Femur (tissue), 1 donor: ENCODE measurements around the gene ORC6.
A peak's percentile ranks its signal among the peaks of the same experiment; 100 is the strongest.
"Not testable (repeated sequence)": the region's sequence is repeated elsewhere in the genome, so short reads cannot be mapped to it uniquely, and the experiment has no call there.

ENCODE experiments used
- DNase-seq: peaks from one replicate; pipeline ENCODE4 v3.0.0-alpha.2; 2017

Gene ORC6

DNA sequence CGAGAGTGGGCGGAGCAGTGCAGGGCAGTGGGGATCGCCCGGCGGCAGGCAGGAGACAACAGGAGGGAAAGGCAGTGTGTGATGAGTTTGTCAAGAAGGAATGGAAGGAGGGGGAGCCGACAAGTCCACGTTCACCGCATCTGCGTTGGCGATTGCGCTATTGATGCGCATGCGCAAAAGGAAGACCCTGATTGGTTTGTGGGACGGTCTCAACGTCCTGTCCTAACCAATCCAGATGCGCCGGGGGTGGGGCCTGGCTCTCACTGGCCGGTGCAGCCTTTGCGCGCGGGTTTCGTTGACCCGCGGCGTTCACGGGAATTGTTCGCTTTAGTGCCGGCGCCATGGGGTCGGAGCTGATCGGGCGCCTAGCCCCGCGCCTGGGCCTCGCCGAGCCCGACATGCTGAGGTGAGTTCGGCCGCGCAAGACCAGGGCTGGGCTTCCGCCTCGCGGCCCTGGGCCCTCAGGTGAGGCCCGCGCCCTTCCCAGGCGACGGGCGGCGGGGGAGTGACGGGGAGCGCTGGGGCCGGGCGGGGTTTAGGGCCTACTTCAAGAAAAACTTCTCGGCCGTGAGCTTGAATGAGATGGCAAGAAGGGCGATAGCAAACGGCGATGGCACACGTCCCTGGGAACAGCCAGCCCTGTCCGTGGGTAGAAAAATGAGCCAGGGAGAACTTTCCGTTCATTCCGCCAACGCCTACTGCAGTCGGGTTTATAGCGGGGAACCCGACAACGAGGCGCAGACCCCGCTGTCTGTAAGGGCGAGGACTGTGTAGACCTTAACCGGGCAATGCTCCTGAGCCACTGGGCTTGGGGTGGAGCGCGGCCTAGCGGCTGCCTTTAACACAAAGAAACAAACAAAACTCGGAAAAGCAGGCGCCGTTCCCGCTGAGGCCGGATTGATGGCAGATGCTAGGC is at the start of gene ORC6:
Gene ORC6, plus strand, starts transcription at position 295 of the 916 bp plus-strand sequence. Its CDS starts 47 bp downstream, at position 342.
- peak; percentile 98 for DNase-seq

GRCh38 chr16:46648656-46649055 is 40.8 kb upstream of the ORC6 start:
- DNase-seq = no peak

DNA sequence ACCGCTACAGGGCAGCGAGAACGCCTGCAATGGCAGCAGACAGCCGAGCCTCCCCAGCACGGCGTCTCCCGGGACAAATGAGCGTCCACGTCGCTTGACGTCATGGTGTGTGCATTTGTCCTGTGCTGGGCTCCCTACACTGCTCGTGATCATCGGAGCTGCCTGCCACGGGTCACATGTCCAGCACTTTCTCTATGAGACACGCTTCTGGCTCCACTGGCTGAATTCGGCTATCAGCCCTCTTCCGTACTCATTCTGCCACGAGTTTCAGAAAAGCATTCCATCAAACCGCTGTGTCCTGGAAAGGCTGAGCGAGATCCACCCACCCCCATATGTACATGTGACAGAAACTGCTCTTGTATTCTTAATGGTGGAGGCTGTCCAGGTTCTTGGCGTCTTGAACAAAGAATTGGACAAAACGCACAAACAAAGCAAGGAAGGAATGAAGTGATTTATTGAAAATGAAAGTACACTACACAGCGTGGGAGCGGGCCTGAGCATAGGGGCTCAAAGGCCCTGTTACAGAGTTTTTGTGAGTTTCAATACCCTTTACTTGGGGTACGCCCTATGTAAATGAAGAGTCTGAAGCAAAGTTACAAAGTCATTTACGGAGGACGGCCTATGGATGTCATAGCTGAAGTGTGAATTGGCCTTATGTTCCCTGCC is 39.7 kb upstream of the ORC6 start:
- peak; percentile 52 for DNase-seq

GRCh38 chr16:46650254-46650623 is 39.2 kb upstream of the ORC6 start:
- peak; percentile 30 for DNase-seq

GRCh38 chr16:46651305-46651704 is 38.2 kb upstream of the ORC6 start:
- no peak for DNase-seq

GRCh38 chr16:46658925-46659324 is 30.5 kb upstream of the ORC6 start:
- DNase-seq = peak; percentile 62

- DNase-seq = no peak
Observed at GRCh38 chr16:46662123-46662522, 27.3 kb upstream of the ORC6 start.

- DNase-seq = no peak
Observed at GRCh38 chr16:46673320-46674013, 16.0 kb upstream of the ORC6 start.

DNA sequence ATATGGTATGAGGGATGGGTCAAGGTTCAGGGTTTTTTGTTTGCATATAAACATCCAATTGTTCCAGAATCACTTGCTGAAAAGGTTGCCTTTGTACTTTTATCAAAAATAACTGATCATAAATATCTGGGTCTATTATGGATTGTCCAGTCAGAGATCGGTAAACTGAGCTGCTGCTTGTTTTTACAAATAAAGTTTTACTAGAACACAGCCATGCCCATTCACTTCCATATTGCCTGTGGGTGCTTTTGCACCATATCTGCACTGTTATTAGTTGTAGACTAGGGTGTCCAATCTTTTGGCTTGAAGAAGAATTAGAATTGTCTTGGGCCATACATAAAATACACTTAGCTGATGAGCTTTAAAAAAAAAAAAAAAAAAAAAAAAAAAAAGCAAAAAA is 11.5 kb upstream of the ORC6 start:
- not testable (repeated sequence) for DNase-seq

- not testable (repeated sequence) for DNase-seq
Observed at GRCh38 chr16:46681867-46682266, 7.6 kb upstream of the ORC6 start.

- no peak for DNase-seq
Observed at GRCh38 chr16:46686815-46687473, 2.5 kb upstream of the ORC6 start.

DNA sequence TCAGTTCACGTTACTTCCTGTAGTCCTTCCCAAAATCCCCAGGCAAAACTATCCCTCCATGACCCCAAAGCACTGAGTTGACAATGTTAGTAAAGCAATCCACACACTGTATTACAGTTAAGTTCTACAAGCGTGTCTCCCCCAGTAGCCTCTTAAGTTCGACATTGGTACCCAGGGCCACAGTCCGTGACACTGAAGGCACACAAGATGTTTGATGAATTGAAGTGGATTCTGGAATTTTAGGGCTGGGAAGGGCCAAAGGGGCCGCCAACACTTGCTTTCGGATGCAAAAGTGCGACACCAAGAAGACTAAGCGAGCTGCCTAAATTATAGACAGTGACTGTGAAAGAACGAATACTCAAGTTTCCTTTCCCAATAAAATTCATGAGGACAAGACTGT is 2.0 kb upstream of the ORC6 start:
- no peak for DNase-seq

DNA sequence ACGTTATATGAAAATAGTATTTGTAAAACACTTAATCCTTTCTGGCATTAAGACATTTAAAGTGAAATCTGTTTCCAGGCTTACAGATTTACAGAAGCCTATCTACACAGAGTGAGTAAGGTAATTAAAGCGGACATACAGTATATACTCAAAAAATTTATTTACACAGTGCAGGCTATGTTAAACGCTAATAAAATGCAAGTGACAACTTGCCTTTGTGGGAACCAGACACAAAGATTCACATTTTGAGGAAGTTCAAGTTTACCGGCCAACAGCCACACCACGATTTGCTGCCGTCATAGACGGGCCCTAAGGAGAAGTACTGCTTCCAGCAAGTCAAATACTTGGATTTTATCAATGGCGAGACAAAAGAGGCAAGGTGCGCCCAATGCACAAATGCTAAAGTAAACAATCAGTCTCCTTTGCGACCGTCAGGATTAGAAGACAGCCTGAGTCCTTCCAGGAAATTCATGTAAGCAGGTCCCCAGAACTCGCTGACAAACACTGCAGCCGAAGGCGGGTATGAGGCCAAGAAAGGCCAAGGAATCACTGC is 1.3 kb upstream of the ORC6 start:
- DNase-seq = peak; percentile 64

GRCh38 chr16:46688654-46689364 is 650 bp upstream of the ORC6 start, which contains the start of gene VPS35:
VPS35 (minus strand) TSS chr16:46689178; CDS start chr16:46689133, 45 bp downstream.
- peak; percentile 100 for DNase-seq

- DNase-seq = no peak
Observed at GRCh38 chr16:46690281-46691178, 1.1 kb downstream of the ORC6 start.

DNA sequence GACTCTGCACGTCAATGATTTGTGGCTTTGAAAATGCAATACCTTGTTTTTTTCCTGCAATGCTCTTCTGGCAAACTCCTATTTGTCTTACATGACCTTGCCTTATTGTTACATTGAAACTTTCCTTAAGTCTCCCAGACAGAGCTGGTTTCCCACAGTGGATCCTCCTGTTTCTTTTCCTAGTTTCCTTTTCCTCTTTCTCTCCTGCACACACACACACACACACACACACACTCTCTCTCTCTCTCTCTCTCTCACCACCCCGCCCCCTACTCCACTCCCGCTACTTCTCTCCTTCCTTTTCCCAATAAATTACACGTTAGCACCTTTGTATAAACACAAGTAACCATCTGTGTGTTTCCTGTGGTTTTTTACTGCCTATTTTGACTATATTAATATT is 2.3 kb downstream of the ORC6 start:
- no peak for DNase-seq

- no peak for DNase-seq
Observed at GRCh38 chr16:46693598-46693997, 4.1 kb downstream of the ORC6 start.

GRCh38 chr16:46695937-46696336 is 6.5 kb downstream of the ORC6 start:
- no peak for DNase-seq

DNA sequence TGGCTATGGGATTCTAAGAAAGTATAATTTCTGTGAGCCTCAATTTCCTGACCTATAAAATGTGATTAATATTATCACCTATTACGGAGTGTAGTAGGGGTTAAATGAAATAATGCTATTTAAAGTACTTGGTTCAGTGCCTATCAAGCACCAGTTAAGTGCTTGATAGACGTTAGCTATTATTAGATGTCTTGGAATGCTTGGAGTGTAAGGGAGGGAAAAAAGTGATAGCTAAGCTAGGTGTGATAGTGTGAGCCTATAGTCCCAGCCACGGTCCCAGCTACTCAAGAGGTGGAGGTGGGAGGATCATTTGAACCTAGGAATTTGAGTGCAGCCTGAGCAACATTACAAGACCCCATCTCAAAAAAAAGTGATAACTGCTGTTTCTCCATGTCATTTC is 7.5 kb downstream of the ORC6 start:
- no peak for DNase-seq

DNA sequence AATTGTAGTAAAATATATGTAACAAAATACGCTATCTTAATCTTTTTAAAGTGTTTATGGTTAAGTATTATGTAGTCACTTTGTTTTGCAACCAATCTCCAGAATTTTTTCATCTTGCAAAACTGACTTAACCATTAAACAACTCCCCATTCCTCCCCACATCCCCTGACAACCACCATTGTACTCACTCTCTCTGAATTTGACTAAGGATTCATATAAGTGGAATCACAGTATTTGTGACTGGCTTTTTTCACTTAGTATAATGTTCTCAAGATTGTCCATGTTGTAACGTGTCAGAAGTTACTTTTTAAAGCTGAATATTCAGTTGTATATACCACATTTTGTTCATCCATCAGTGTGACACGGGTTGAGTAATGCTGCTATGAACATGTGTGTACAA is 10.6 kb downstream of the ORC6 start:
- DNase-seq = no peak

DNA sequence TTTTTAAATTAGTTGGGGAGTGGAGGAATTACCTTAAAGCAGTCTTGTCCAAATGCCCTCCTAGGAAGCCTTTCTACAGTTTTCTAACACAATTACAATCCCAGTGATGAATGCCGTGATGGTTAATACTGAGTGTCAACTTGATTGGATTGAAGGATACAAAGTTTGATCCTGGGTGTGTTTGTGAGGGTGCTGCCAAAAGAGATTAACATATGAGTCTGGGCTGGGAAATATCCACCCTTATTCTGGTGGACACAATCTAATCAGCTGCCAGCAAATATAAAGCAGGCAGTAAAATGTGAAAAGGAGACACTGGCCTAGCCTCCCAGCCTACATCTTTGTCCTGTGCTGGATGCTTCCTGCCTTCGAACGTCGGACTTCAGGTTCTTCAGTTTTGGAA is 12.2 kb downstream of the ORC6 start:
- DNase-seq = no peak
